ENCODE measurements around the gene WT1. TPM values are rescaled to one million over a fixed set of nuclear protein-coding genes. Genes with fewer than 3 reads are reported as not detected.

WT1 gene
- polyA plus RNA-seq, 3 donors from 2014 or later = not detected

GRCh38 chr11:32400196-32400595 lies 35.1 kb downstream of the WT1 start:
- peaks cover 0 to 8% (median 1%) of the 10 kb centered on the region in 3 donors for H3K27me3 Mint-ChIP-seq (ENCODE audit: low read depth in 3 of 3)
- H3K9me3 Mint-ChIP-seq = peaks cover 0 to 6% (median 0%) of the 10 kb centered on the region in 6 donors
- no peaks in the 10 kb centered on the region for H3K4me1 Mint-ChIP-seq
- peaks cover 0 to 4% (median 0%) of the 10 kb centered on the region in 3 donors for H3K36me3 Mint-ChIP-seq
- no peak overlapping the region for H3K27ac Mint-ChIP-seq
- no peak for DNase-seq
- H3K4me3 Mint-ChIP-seq = no peak overlapping the region

DNA sequence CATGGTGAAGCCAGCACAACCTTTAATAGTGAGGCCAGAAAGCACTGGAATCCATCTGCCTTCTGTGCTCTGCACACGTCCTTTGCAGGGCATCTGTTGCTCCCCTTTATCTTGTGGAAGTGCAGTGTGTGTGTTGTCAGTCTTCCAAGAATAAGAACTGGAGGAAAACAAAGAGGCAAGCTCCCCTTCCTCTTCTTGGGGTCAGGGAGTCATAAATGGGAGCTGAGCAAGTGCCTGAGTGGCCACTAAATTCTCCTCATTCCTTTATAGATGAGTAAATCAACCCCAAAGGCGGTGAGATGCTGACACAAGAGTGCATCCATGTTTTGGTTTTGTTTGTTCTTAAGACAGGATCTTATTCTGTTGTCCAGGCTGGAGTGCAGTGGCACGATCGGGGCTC lies 38.3 kb downstream of the WT1 start:
- Mint-ChIP-seq H3K36me3 (peaks cover 0 to 4% (median 0%) of the 10 kb centered on the region in 3 donors), H3K27ac (no peak overlapping the region), H3K4me3 (no peak overlapping the region), H3K9me3 (peaks cover 0 to 6% (median 0%) of the 10 kb centered on the region in 6 donors), H3K4me1 (peaks cover 3 to 6% of the 10 kb centered on the region in 2 donors), H3K27me3 (ENCODE audit: low read depth in 3 of 3) (peaks cover 1 to 4% (median 2%) of the 10 kb centered on the region in 3 donors)
- no peak for DNase-seq

- Mint-ChIP-seq H3K9me3 (peaks cover 0 to 6% (median 0%) of the 10 kb centered on the region in 6 donors), H3K36me3 (peaks cover 0 to 4% (median 0%) of the 10 kb centered on the region in 3 donors), H3K27ac (no peak overlapping the region), H3K4me3 (no peak overlapping the region), H3K27me3 (ENCODE audit: low read depth in 3 of 3) (peaks cover 1 to 4% (median 2%) of the 10 kb centered on the region in 3 donors), H3K4me1 (peaks cover 3 to 8% of the 10 kb centered on the region in 2 donors)
- no peak for DNase-seq
These were observed 39.0 kb downstream of the WT1 start for GRCh38 chr11:32396331-32396730.

DNA sequence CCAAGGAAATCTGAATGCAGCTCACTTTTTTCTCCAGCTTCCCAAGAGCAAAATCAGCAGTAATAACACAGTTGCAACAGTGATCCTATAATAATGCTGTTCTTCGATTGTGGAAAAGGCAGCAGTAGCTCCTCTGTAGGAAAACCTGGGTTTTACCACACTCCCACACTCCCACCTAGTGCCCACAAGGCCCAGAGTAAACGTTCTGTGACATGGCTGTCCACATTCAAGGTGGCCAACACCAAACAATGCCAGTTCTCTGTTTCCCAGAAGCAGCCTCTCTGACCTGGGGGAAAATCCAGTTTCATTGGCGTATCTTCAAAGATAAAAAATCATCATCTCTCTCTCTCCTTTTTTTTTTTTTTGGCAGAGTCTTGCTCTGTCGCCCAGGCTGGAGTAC lies 40.2 kb downstream of the WT1 start:
- no peak overlapping the region for H3K27ac Mint-ChIP-seq
- DNase-seq = no peak
- H3K4me3 Mint-ChIP-seq = no peak overlapping the region
- H3K36me3 Mint-ChIP-seq = no peaks in the 10 kb centered on the region
- peaks cover under 1 to 2% (median 1%) of the 10 kb centered on the region in 3 donors for H3K27me3 Mint-ChIP-seq (ENCODE audit: low read depth in 3 of 3)
- peaks cover 0 to 1% (median 0%) of the 10 kb centered on the region in 6 donors for H3K9me3 Mint-ChIP-seq
- peaks cover 3 to 8% of the 10 kb centered on the region in 2 donors for H3K4me1 Mint-ChIP-seq

- H3K27ac Mint-ChIP-seq = no peak overlapping the region
- peaks cover 0 to 3% (median 0%) of the 10 kb centered on the region in 6 donors for H3K9me3 Mint-ChIP-seq
- no peak for DNase-seq
- no peaks in the 10 kb centered on the region for H3K36me3 Mint-ChIP-seq
- peaks cover 1 to 4% (median 2%) of the 10 kb centered on the region in 3 donors for H3K27me3 Mint-ChIP-seq (ENCODE audit: low read depth in 3 of 3)
- no peak overlapping the region for H3K4me3 Mint-ChIP-seq
- H3K4me1 Mint-ChIP-seq = peaks cover 3 to 8% of the 10 kb centered on the region in 2 donors
These were observed 42.5 kb downstream of the WT1 start for GRCh38 chr11:32392840-32393239.

GRCh38 chr11:32391956-32392553 lies 43.3 kb downstream of the WT1 start:
- Mint-ChIP-seq H3K27me3 (ENCODE audit: low read depth in 3 of 3) (peaks cover 1 to 4% (median 2%) of the 10 kb centered on the region in 3 donors), H3K27ac (no peak overlapping the region), H3K4me1 (peaks cover 3 to 8% of the 10 kb centered on the region in 2 donors), H3K36me3 (no peaks in the 10 kb centered on the region), H3K4me3 (no peak overlapping the region), H3K9me3 (peaks cover 0 to 3% (median 0%) of the 10 kb centered on the region in 6 donors)
- no peak for DNase-seq

DNA sequence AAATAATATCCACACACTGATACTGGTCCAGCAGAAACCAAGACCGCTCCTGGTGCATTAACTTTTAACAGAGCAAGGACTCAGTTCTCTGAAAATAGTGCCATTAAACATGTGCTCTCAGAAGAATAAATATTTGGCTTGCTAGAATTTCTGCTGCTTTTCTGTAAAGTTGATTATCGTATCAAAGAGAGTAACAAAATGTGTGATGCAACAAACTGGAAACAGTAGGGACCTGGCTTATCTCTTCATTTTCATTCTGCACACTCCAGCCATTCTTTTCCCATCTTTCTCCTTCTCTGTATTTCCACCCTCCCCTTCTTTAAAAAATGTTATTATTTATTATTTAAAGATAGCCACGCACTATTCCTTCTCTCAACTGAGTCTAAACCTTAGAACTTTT lies 43.9 kb downstream of the WT1 start:
- Mint-ChIP-seq H3K9me3 (peaks cover 0 to 3% (median 0%) of the 10 kb centered on the region in 6 donors), H3K4me3 (no peak overlapping the region), H3K36me3 (no peaks in the 10 kb centered on the region), H3K27me3 (ENCODE audit: low read depth in 3 of 3) (peaks cover 1 to 4% (median 2%) of the 10 kb centered on the region in 3 donors), H3K4me1 (peaks cover 3 to 8% of the 10 kb centered on the region in 2 donors), H3K27ac (no peak overlapping the region)
- no peak for DNase-seq

- H3K9me3 Mint-ChIP-seq = peaks cover 0 to 3% (median 0%) of the 10 kb centered on the region in 6 donors
- H3K4me3 Mint-ChIP-seq = no peak overlapping the region
- peaks cover 3 to 8% of the 10 kb centered on the region in 2 donors for H3K4me1 Mint-ChIP-seq
- H3K27me3 Mint-ChIP-seq (ENCODE audit: low read depth in 3 of 3) = peaks cover 0 to 5% (median 2%) of the 10 kb centered on the region in 3 donors
- H3K27ac Mint-ChIP-seq = no peak overlapping the region
- DNase-seq = no peak
- no peaks in the 10 kb centered on the region for H3K36me3 Mint-ChIP-seq
These were observed 44.6 kb downstream of the WT1 start for GRCh38 chr11:32390712-32391111.

DNA sequence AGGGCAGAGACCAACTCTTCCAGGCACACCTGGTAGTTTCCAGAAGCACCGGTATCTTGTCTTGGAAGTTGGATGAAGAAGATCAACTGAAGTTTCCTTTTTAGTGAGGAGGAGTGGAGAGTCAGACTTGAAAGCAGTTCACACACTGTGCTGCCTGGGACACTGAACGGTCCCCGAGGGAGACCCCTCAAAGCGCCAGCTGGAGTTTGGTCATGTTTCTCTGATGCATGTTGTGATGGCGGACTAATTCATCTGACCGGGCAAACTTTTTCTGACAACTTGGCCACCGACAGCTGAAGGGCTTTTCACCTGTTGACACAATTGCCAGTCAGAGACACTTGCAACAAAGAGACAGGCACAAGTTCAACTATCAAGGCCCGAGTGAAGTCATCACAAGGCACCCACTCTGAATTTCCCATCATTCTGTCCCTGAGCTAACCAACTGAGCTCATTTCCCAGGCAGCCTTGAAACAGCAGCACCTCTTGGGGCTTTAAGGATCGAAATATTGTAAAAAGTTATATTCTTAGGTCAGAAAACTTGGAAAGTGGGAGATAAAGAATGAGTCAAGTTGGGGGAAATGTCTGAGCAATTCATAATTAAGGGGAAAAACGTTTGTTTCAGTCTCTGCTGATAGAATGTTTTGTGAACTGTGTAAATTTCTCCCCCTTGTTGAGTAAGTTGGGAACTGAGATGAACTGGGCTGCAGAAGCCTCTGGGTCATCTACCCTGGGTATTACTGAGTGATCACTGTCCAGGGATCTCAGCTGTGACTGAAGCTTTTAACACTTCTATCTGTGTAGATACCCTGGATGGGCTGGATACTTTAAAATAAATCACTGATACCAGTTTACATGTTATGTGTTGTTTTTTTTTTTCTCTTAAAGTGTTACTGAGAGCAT lies 46.2 kb downstream of the WT1 start:
- Mint-ChIP-seq H3K4me3 (no peak overlapping the region), H3K4me1 (peaks cover 3 to 8% of the 10 kb centered on the region in 2 donors), H3K27ac (no peak overlapping the region), H3K27me3 (ENCODE audit: low read depth in 3 of 3) (peaks cover 0 to 5% (median 2%) of the 10 kb centered on the region in 3 donors), H3K9me3 (peaks cover 0 to 3% (median 0%) of the 10 kb centered on the region in 6 donors), H3K36me3 (no peaks in the 10 kb centered on the region)
- DNase-seq = no peak

- Mint-ChIP-seq H3K4me1 (peaks cover 3 to 8% of the 10 kb centered on the region in 2 donors), H3K4me3 (no peak overlapping the region), H3K9me3 (peaks cover 0 to 1% (median 0%) of the 10 kb centered on the region in 6 donors), H3K27me3 (ENCODE audit: low read depth in 3 of 3) (peaks cover 0 to 5% (median 2%) of the 10 kb centered on the region in 3 donors), H3K36me3 (no peaks in the 10 kb centered on the region), H3K27ac (no peak overlapping the region)
- DNase-seq = no peak
These were observed 47.0 kb downstream of the WT1 start for GRCh38 chr11:32388365-32388764.

GRCh38 chr11:32387411-32387810 lies 47.9 kb downstream of the WT1 start:
- peaks cover 3 to 6% of the 10 kb centered on the region in 2 donors for H3K4me1 Mint-ChIP-seq
- H3K9me3 Mint-ChIP-seq = peaks cover 0 to 3% (median 0%) of the 10 kb centered on the region in 6 donors
- no peak overlapping the region for H3K4me3 Mint-ChIP-seq
- DNase-seq = no peak
- no peak overlapping the region for H3K27ac Mint-ChIP-seq
- H3K27me3 Mint-ChIP-seq (ENCODE audit: low read depth in 3 of 3) = peaks cover 0 to 5% (median 2%) of the 10 kb centered on the region in 3 donors
- no peaks in the 10 kb centered on the region for H3K36me3 Mint-ChIP-seq

GRCh38 chr11:32386770-32387377 lies 48.5 kb downstream of the WT1 start:
- Mint-ChIP-seq H3K27me3 (ENCODE audit: low read depth in 3 of 3) (peaks cover 0 to 5% (median 2%) of the 10 kb centered on the region in 3 donors), H3K27ac (no peak overlapping the region), H3K4me3 (no peak overlapping the region), H3K36me3 (no peaks in the 10 kb centered on the region), H3K9me3 (peaks cover 0 to 3% (median 0%) of the 10 kb centered on the region in 6 donors), H3K4me1 (peaks cover 0 to 1% of the 10 kb centered on the region in 2 donors)
- DNase-seq = no peak

- no peak overlapping the region for H3K27ac Mint-ChIP-seq
- no peak overlapping the region for H3K4me3 Mint-ChIP-seq
These were observed 49.3 kb downstream of the WT1 start for GRCh38 chr11:32385998-32386397.

More at GRCh38 chr11:32385998-32386397, 49.3 kb downstream of the WT1 start:
- no peaks in the 10 kb centered on the region for H3K4me1 Mint-ChIP-seq
- DNase-seq = no peak
- H3K36me3 Mint-ChIP-seq = no peaks in the 10 kb centered on the region
- peaks cover 0 to 3% (median 0%) of the 10 kb centered on the region in 6 donors for H3K9me3 Mint-ChIP-seq
- peaks cover 0 to 5% (median 2%) of the 10 kb centered on the region in 3 donors for H3K27me3 Mint-ChIP-seq (ENCODE audit: low read depth in 3 of 3)

All from immature natural killer cell (primary cell).